Fibroblast of skin of left biceps (primary cell): ENCODE measurements around the gene ETV6.

Experiments used
- DNase-seq, 2 experiments: peaks; one replicate each; pipeline ENCODE4 v3.0.0-alpha.2; 2013; ENCODE audit warnings: low read depth in 2 of 2

Gene ETV6

GRCh38 chr12:11916771-11917170 lies 267.3 kb downstream of the ETV6 start:
- DNase-seq = no peak

- no peak for DNase-seq
These were observed 268.0 kb downstream of the ETV6 start for GRCh38 chr12:11917501-11917900.

- DNase-seq = no peak
These were observed 270.8 kb downstream of the ETV6 start for GRCh38 chr12:11920231-11920630.

DNA sequence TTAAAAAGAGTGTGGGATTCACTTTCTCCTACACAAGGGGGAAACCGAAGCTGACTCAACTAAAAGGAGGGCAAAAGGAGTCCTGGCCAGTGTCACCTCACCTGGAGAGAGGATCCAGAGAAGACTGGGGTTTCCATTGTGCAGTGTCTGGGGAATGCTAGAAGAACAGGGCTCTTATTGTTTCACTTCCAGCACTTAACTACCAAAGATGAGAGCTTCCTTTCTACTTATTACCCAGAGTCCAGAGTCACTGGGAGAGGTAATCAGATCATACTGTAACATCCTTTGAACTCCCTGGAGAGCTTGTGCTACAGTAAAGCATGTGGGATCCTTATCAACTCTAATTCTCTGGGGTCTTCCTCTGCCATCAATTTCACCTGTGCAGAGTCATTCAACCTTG lies 272.9 kb downstream of the ETV6 start:
- DNase-seq = no peak

GRCh38 chr12:11923067-11923466 lies 273.6 kb downstream of the ETV6 start:
- no peak for DNase-seq

GRCh38 chr12:11927286-11927935 lies 277.9 kb downstream of the ETV6 start:
- DNase-seq = no peak

DNA sequence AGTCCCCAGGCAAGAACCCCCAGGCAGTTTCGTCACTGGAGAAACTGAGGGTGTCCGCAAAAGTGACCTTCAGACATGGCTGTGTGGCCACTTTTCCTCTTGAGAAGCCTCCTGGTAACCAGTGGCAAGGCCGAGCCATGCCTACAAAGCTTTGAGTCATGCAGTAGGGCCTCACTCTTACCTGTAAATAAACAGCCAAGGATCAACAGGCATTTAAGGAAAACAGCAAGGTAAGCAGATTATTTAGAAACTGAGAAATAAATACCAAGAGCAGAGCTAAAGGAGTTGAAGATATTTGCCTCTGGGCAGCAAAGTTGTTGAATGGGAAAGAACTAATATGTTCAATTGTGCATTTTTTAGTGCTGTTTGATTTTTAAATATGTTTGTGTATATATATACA lies 280.2 kb downstream of the ETV6 start:
- DNase-seq = no peak

GRCh38 chr12:11939223-11939622 lies 289.7 kb downstream of the ETV6 start:
- DNase-seq = no peak

DNA sequence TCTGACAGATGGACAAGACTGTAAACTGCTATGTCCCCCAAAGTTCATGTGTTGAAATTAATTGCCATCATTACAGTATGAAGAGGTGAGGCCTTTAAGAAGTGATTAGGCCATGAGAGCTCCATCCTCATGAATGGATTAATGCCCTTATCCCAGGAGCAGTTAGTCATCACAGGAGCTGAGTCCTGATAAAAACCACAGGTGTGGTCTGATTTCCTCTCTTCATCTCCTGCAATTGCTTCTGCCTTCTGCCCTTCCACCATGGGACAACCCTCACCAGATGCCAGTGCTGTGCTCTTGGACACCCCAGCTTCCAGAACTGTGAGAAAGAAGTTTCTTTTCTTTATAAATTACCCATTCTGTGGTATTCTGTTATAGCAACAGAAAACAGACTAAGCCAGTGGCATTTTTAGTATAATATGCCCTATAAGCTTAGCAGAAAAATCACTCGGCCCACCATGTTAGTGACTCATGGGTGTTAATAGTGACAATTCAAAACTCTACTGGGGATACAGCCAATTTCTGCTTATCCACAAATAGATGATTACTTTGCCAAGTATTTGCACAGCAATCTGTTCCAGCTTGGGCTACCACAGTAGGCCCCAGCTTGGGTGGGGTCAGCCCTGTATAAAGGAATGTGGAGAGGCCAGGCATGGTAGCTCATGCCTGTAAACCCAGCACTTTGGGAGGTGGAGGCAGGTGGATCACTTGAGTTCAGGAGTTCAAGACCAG lies 292.3 kb downstream of the ETV6 start:
- peak; percentile 61 to 64 for DNase-seq

DNA sequence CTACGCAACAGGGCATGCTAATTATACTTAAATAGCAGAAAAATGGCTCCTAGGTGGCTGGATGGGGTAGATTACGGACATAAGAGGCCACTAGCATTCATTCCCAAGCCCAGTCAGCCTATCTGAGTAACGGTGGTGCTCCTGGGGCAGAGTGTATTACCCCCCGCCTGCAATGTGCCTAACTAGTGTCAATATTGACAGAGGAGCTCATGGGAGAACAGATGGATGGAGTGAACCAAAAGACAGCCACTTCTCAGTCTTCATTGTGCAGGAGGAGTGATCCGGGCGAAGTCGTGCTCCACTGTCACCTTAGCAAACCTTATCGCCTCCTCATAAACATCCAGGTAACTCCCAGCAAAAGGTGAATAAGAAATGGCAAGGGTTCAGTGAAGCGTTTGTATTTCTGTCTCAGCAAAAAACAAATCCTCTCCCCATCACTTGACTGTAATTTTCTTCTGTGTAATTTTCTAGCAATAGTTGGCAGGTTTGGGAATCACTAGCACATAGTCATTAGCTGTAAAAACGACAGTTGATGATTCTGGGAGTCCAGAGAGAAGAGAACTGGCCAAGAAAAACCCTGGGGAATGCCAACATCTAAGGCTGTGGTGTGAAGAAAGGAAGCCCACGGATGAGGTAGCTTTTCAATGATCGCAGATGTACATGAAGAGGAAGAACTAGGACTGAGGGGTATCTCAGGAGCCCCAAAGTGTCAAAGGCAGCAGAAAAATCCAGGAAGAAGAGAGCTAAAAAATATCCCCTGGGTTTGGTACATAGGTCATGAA lies 294.6 kb downstream of the ETV6 start:
- no peak for DNase-seq
